Measurements from ENCODE around the gene KIF16B. TPM values are rescaled to one million over a fixed set of nuclear protein-coding genes. Genes with fewer than 3 reads are reported as not detected.
"Not testable (repeated sequence)": the region's sequence is repeated elsewhere in the genome, so short reads cannot be mapped to it uniquely, and the experiment has no call there.

The KIF16B gene
- total RNA-seq, 4 donors from 2014 or later: 22.2 to 59.2 (median 31.4) TPM

DNA sequence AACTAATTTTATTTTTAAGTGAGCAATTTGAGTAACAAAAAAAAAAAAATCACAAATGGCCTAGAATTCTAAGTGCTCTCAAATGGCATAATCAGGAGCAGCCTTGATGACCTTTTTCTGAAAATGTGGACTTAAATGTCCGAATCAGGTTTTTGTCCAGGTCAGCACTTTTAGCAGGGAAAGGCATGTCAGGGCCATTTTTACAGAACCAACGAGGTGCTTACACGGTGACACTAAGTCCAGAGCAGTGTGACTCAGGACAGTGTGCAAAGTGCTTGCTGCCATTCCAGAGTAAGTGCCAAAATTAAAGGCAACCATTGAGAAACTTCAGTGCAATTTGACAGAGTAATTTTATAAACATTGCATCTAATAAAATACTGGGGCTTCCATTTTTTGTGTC lies 127.8 kb downstream of the KIF16B start:
- TF ChIP-seq, protein P1, sequence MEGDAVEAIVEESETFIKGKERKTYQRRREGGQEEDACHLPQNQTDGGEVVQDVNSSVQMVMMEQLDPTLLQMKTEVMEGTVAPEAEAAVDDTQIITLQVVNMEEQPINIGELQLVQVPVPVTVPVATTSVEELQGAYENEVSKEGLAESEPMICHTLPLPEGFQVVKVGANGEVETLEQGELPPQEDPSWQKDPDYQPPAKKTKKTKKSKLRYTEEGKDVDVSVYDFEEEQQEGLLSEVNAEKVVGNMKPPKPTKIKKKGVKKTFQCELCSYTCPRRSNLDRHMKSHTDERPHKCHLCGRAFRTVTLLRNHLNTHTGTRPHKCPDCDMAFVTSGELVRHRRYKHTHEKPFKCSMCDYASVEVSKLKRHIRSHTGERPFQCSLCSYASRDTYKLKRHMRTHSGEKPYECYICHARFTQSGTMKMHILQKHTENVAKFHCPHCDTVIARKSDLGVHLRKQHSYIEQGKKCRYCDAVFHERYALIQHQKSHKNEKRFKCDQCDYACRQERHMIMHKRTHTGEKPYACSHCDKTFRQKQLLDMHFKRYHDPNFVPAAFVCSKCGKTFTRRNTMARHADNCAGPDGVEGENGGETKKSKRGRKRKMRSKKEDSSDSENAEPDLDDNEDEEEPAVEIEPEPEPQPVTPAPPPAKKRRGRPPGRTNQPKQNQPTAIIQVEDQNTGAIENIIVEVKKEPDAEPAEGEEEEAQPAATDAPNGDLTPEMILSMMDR (IDR thresholded peaks at IDR 0.05): no peak
- TF ChIP-seq POLR2A (IDR thresholded peaks at IDR 0.05): no peak
- DNase-seq (ENCODE audit: low spot score in 2 of 2): no peak
- intact Hi-C loops (cut with DNase I; ENCODE audit: low total_unique reads): no loop called here
- no peak overlapping the region for H3K4me3 ChIP-seq (ENCODE audit: low read depth, poor library complexity, severe bottlenecking)
- WGBS, 2 donors: 77 to 78% methylated on average over 3 of the region's 3 CpGs

DNA sequence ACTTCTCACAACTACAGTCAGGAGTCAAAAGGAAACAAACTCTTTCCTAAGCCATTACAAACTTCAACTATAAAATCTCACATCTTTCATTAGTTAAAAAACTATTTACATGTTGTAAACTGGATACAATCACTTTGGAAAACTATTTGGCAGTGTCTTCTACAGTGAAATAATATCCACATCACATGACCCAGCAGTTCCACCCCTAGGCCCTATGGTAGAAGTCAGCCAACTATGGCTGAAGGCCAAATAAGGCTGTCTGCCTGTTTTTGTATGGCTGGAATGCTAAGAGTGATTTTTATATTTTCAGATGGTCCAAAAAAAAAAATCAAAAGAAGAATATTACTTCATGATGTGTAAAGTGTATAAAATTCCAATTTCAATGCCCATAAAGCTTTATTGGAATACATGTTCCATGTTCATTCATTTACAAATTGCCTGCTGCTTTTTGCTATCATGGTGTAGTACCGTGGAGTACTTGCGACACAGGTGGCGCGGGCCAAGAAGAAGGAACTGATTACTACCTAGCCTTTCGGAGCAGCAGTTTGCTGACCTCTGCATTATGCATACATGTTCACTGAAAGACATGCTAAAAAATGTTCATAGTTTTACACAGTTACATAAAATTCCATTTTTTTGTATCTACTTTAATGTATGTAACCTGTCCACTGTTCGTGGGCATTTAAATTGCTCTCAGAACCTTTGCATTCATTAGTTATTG lies 129.0 kb downstream of the KIF16B start:
- WGBS, 2 donors: 66% methylated on average over 6 of the region's 6 CpGs
- no peak overlapping the region for H3K4me3 ChIP-seq (ENCODE audit: low read depth, poor library complexity, severe bottlenecking)
- intact Hi-C loops (cut with DNase I; ENCODE audit: low total_unique reads): no loop called here
- peak in 1 of 2 donors; percentile 26 for DNase-seq (ENCODE audit: low spot score in 2 of 2)
- TF ChIP-seq, protein P1 (IDR thresholded peaks at IDR 0.05): no peak
- TF ChIP-seq POLR2A (IDR thresholded peaks at IDR 0.05): no peak

DNA sequence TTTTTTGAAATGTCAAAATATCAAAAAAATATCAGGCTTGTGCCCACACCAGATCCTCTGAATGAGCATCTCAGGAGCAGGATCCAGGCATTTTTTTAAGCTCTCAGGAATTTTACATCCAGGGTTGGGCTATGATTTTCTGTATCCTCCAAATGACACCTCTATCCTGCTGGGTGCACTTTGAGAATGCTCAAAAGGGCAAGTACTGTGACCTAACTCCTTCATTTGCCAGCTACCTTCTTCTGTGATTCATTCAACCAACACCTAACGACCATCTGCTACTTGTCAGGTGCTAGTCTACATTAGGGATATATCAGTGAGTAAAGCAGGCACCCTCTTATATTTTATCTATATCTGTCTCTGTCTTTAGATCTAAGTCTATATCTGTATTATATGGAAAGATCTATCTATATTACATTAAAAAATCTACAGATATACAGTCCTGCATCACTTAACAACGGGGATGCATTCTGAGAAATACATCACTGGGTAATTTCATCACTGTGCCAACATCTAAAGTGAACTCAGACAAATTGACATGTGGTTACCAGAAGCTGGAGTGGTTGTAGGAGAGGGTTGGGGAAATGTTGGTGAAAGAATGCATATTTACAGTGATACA lies 131.6 kb downstream of the KIF16B start:
- intact Hi-C loops (cut with DNase I; ENCODE audit: low total_unique reads): no loop called here
- WGBS, 2 donors: 93 to 96% methylated on average over 2 of the region's 2 CpGs
- no peak for DNase-seq (ENCODE audit: low spot score in 2 of 2)
- TF ChIP-seq POLR2A (IDR thresholded peaks at IDR 0.05): no peak
- TF ChIP-seq, protein P1 (IDR thresholded peaks at IDR 0.05): no peak
- no peak overlapping the region for H3K4me3 ChIP-seq (ENCODE audit: low read depth, poor library complexity, severe bottlenecking)

DNA sequence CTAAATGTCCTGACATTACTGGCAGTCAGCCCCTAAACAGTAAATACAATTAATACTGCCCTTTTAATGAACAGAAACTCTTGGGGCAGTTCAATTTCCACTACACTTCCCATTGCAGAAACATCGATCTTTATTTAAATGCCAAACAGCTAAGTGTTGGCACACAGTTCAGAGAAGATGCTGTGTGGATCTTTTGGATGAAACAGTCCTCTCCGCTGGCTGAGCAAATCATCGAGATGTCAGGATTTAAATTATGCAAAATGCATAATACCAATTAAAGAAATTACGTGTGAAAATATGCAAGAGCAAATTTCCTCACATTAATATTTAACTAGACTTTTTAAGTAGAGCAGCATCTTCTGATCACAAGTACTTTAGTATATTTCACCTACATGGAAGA lies 132.6 kb downstream of the KIF16B start:
- no peak for DNase-seq (ENCODE audit: low spot score in 2 of 2)
- no peak for TF ChIP-seq POLR2A (IDR thresholded peaks at IDR 0.05)
- TF ChIP-seq, protein P1 (IDR thresholded peaks at IDR 0.05): no peak
- intact Hi-C loops (cut with DNase I; ENCODE audit: low total_unique reads): no loop called here
- 95 to 97% methylated on average over 4 of the region's 4 CpGs for WGBS, 2 donors
- no peak overlapping the region for H3K4me3 ChIP-seq (ENCODE audit: low read depth, poor library complexity, severe bottlenecking)

DNA sequence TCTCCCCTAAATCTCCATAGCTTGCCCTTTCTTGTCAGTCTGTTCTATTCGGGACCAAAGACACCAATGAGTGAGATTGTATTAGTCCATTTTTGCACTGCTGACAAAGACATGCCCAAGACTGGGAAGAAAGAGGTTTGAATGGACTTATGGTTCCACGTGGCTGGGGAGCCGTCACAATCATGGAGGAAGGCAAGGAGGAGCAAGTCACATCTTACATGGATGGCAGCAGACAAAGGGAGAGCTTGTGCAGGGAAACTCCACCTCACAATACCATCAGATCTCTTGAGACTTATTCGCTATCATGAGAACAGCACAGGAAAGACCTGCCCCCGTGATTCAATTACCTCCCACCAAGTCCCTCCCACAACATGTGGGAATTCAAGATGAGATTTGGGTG lies 133.7 kb downstream of the KIF16B start:
- intact Hi-C loops (cut with DNase I; ENCODE audit: low total_unique reads); H3K4me3 ChIP-seq (ENCODE audit: low read depth, poor library complexity, severe bottlenecking); DNase-seq (ENCODE audit: low spot score in 2 of 2): not testable (repeated sequence)
- WGBS, 2 donors: 98% methylated on average over 5 of the region's 5 CpGs

DNA sequence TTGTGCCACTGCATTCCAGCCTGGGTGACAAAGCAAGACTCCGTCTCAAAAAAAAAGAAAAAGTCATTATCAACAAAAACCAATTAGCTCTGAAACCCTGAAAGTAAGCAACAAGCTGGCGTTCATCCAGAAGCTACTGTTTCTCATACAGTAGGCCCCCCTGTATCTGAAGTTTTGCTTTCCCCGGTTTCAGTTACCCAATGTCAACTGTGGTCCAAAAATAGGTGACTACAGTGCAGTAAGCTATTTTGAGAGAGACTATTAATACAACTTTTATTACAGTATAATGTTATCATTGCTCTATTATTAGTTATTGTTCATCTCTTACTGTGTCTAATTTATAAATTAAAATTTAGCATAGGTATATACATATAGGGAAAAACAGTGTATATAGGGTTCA lies 135.1 kb downstream of the KIF16B start:
- intact Hi-C loops (cut with DNase I; ENCODE audit: low total_unique reads): no loop called here
- H3K4me3 ChIP-seq (ENCODE audit: low read depth, poor library complexity, severe bottlenecking): no peak overlapping the region
- TF ChIP-seq POLR2A (IDR thresholded peaks at IDR 0.05): no peak
- TF ChIP-seq, protein P1 (IDR thresholded peaks at IDR 0.05): no peak
- DNase-seq (ENCODE audit: low spot score in 2 of 2): no peak
- 89 to 90% methylated on average over 3 of the region's 3 CpGs for WGBS, 2 donors

Measured in lower leg skin (tissue), 4 donors.